Pons (tissue), 1 donor: ENCODE data around the gene ID3.
"Not testable (repeated sequence)": the region's sequence is repeated elsewhere in the genome, so short reads cannot be mapped to it uniquely, and the experiment has no call there.

Source experiments
- DNase-seq: peaks from one replicate; pipeline ENCODE4 v3.0.0-alpha.2; 2016; ENCODE audit warnings: low spot score

ID3 gene

DNA sequence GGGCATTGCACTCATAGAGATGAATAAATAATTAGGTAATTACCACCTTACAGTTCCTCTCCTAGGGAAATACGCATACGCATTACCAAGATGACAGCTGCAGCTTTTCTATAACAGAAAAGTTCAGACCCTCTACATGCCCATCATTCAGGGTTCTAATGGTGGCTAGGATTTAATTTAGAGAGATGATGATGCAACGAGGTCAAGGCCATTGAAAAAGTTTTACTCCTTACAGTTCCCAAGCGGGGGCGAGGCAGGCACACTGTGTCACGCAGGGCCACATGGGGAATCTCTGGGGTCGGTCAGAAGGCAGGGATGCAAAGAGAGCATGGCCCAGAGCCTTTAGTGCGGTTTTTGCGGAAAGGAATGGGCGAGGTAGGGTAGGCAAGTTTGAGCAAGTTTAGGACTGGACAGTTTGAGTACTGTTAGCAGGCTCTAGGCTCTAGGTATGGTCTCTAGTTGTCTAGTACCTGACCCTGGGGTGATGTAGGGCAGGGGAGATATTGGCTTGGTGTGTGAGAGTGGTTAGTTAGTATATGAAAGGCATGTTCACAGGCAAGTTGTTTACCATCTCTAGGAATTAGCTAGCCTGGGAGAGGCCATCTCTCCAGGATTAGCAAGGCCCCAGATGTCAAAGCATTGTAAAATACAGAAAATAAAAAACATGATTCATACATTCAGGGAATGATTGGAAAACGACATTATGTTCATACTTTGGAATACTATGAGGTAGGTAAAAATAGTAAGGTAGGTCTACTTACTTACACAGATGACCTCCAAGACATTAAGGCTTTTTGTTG lies 29.6 kb upstream of the ID3 start:
- no peak for DNase-seq

DNA sequence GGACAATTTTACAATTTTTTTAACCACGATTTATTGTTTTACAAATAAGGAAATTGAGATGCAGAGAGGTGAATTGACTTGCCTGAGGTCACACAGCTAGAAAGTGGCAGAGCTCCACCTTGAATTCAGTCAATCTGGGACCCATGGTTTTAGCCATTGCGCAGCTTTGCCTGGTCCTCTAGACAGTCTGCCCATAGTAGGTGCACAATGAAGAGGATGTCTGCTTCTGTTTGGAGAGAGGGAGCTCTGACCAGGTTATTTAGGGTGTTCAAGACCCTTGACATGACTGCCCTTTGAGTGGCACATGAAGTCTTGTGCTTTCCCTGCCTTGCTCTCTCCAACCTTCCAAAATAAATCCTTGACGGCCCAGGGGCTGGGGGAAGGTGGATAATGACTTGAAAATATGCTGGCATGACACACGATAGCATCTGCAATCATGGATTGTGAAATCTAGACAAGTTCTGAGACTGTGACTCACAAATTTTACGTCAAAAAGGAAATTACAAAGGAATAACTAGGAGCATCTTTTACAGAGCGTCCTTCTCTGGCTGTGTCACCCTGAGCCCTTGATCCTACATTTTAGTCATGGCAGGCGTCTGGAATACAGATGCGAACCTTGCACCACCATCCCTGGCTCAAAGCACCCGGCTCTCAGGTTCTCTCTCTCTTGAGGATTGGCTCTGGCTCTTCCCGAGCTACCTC lies 26.2 kb upstream of the ID3 start:
- no peak for DNase-seq

GRCh38 chr1:23583727-23584126 lies 24.4 kb upstream of the ID3 start:
- not testable (repeated sequence) for DNase-seq

DNA sequence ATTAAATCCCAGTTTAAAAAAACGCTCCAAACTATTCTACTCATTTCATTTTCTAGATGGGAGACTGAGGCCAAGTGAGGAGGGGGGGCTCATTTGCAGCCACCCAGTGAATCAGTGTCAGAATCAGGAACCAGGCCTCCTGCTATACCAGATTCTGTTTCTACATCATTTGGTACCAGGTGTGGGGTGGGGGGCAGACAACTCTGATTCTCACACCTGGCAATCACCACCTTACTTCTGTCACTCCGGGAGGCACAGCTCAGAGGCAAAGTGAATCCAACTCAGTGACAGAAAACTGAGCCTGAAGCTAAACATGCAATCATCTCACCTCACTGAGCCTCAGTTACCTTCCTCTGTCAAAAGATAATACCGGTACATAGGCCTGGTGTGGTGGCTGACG lies 23.5 kb upstream of the ID3 start:
- no peak for DNase-seq

GRCh38 chr1:23581219-23581618 lies 21.9 kb upstream of the ID3 start:
- DNase-seq, result peak; percentile 29

- DNase-seq, result no peak
These were observed 19.7 kb upstream of the ID3 start for GRCh38 chr1:23578997-23579363.

- no peak for DNase-seq
These were observed 19.2 kb upstream of the ID3 start for GRCh38 chr1:23578311-23578996.

DNA sequence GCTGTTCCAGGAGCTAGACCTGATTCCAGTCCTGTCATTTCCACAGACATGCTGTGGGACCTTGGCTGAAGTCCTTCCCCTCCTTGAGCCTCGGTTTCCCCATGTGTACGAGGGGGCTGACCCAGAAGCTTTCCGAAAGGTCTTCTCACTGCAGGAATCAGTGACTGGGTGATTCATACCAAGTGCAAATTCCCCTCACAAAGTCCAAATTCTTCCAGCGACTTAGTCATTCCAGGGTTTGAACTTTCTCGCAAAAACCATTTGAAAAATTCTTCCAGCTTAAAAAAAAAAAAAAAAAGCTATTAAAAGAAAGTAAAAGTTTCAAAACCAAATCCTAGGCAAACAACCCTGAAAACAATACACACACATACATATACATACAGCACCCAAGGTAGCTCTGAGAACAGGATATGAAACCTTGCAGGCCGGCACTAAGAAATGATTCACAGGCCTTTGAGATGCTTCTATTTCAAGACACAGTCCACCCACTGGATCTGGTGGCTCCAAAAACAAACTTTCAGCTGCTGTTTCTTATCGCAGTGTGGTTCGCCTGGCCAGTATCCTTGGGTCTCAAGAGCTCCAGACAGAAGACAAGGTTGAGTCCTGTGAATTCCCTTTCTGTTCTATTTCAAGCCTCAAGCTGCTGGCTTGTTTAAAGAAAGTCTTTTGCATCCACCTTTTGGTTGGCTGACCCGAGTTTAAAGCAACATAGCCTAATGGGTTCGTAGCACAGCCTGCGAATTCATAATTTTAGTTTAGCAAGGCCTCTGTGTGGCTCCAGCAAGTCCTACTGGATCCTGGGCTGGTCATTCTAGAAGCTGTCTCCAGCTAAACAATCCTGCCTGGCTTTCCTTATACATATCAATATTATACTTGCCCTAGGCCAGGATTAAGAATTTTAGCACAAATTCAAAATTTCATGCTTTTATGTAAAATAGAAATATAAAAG lies 18.0 kb upstream of the ID3 start:
- no peak for DNase-seq

- no peak for DNase-seq
These were observed 17.2 kb upstream of the ID3 start for GRCh38 chr1:23576338-23577055.

DNA sequence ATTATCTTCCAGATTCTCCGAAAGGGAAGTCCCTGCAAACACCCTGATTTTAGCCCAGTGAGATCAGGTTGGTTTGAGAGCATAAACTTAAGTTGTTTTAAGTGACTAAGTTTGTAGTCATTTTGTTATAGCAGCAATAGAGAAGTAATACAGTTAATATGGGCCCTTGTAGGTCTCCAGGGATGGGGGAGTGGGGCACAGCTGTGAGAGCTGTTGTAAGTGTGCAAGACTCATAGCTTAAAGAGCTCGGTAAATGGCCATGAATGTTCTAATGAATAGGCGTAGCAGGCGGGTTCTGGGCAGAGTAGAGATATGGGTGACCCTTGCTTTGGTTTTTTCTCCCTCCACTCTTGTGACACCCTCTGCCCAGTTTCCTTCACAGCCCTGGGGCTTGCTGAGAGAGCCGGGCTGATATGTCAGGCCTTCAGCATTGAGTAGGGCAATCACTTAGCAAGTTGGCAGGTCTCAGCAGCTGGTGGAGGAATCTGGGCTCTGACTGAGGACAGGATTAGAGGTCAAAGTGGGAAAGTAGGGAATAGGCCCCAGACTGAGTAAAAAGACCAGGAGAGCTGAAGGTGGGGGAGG lies 16.0 kb upstream of the ID3 start:
- DNase-seq, result no peak

DNA sequence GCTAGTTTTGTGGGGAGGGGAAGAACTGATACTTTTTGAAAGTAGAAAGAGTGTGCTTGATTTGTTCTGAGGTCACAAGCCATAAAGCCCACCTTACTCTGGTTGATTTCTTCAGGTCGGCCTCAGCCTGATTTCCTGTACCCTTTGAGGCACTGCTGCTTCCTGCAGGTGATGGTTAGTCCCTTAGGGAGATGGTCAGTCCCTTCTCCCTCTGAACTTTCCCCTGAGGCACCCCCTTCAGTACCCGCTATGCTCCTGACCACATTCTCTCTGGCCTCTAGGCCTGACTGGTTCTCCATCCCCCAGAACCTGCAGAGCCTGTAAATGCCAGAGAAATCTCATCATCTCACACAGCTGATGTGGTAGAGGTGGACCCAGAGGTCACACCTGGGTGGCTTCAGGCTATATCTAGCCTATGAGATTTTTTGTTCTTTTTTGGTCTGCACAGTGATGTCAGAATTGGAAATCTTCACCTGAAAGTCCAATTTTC lies 15.0 kb upstream of the ID3 start:
- no peak for DNase-seq

GRCh38 chr1:23573574-23574182 lies 14.4 kb upstream of the ID3 start:
- no peak for DNase-seq

GRCh38 chr1:23571465-23571864 lies 12.2 kb upstream of the ID3 start:
- no peak for DNase-seq

- no peak for DNase-seq
These were observed 10.8 kb upstream of the ID3 start for GRCh38 chr1:23570001-23570691.

- no peak for DNase-seq
These were observed 9.5 kb upstream of the ID3 start for GRCh38 chr1:23568608-23569383.

DNA sequence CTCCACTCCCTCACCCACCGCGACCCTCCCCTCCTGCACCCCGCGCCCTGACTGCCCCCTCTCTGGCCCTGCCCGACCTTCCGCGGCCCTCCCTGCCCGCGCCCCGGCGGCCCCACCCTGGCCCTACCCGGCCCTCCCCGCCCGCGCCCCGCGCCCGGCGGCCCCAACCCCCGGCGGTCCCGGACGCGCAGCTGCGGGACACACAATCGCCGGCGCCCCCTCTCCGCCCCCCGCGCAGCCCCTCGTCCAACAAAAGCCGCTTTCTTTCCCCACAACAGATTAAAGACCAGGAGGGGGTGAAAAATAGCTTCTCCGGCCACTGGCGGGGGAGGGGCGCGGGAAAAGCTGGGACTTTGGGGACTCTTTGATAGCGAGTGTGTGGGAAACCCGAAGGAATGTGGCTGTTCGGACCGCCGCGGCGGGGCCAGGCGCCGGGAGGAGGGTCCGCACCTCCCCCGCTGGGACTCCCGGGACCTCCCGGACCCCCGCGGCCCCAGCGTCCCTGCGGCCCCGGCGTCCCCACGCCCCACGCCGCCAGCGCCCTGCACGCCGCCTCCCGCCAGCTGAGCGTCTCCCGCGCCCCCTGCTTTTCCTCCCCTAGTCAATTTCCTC lies 8.8 kb upstream of the ID3 start:
- DNase-seq, result no peak

DNA sequence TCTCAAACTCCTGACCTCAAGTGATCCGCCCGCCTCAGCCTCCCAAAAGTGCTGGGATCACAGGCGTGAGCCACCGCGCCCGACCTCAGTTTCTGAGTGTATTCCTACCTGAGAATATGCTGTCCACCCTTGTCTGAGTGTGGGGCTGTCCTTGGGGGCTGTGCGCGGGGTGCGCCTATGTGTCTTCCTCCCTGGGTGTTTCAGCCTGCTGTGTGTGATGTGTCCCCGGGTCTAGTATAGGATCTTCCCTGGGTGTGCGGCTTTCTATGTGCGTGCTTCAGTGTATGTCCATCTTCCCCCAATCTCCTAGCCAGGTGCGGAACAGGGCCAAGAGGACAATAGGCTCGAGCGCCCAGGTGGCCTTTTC lies 8.3 kb upstream of the ID3 start:
- DNase-seq, result no peak

- DNase-seq, result no peak
These were observed 7.0 kb upstream of the ID3 start for GRCh38 chr1:23566304-23566703.

DNA sequence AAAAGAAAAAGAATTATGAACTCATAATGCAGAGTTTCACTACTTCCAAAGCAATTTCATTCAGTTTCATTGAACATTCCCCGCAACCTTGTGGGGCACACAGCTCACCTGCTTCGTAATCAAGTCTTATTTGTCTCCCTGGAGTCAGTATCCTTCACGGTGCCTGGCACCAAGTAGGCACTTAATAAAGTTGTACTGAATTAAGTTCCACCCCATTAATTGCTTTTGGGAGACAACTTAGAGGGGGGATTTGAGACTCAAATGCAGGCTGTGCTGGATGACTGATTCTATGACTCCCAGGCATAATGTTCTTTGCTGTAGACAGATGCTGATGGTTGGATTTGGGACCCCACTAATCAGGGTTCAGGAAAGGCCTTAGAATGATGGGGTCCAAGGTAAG lies 6.5 kb upstream of the ID3 start:
- DNase-seq, result no peak
